A673 (cell line): ENCODE measurements around the gene MYLK4.

Experiments
- CTCF ChIP-seq: fragments of 300-800, 200-600 bp; sonication (generic); conservative IDR thresholded peaks from 2 replicates; pipeline ENCODE4 v1.5.1; 2017; ENCODE audit warnings: low read depth, mild to moderate bottlenecking, antibody characterized with exemption, low read length, moderate library complexity, mixed read lengths
- EZH2 ChIP-seq: fragments of 200-600 bp; sonication (generic); IDR thresholded peaks from 2 replicates; pipeline ENCODE4 v1.6.1; 2017; ENCODE audit warnings: borderline replicate concordance, low read depth, mild to moderate bottlenecking, mixed read lengths, antibody characterized with exemption, low read length; ENCODE audit not compliant: poor library complexity, severe bottlenecking

- TF ChIP-seq CTCF (no peak), EZH2 (no peak)
These were observed 46.1 kb upstream of the MYLK4 start for GRCh38 chr6:2796861-2797260.
